ENCODE measurements around the gene NSUN7. TPM values are rescaled to one million over a fixed set of nuclear protein-coding genes. Genes with fewer than 3 reads are reported as not detected.

Gene NSUN7, protein sequence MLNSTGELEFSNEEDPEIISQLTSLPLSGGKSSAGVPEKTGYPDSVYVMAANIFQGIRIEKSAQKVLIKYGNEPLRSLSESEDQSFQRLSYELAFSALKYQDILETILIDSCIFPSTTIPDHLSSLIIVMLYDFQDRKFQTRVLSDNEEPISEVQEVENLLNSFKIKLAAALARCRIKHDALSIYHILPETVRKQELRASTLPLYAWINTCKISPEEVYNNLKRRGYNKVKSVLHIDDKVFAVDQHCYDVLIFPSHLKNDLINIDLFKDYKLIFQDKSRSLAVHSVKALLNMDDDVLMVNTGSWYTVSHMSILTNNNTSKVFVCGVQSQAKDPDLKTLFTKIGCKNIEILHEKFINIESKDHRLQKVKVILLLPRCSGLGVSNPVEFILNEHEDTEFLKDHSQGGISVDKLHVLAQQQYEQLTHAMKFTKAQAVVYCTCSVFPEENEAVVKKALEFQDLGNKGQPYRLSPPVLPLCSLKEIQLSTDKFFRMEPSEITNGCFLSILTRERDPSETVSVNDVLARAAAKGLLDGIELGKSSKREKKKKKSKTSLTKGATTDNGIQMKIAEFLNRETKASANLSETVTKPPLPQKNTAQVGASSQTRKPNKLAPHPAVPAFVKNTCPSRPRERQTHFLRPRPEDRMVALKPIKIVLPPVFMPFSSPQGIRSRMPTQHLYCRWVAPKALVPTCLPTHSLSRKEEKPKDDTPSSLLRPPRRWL
- 10 to 100 TPM in 1 of 7 donors, 1 to 10 TPM in 6; 3.2 to 12.5 (median 4.1) TPM for total RNA-seq
- 1 to 10 TPM; 2.0 to 2.4 TPM for polyA plus RNA-seq
- long read RNA-seq, donor 1, partial matches to known transcripts: 4 of 12 reads
- long read RNA-seq, donor 1, other reads (novel, unspliced or antisense): 6 of 12 reads
- long read RNA-seq, donor 2, partial matches to known transcripts: 0 of 4 reads
- long read RNA-seq, donor 2, other reads (novel, unspliced or antisense): 0 of 4 reads
- long read RNA-seq, donor 3, partial matches to known transcripts: 0 of 4 reads
- long read RNA-seq, donor 3, other reads (novel, unspliced or antisense): 2 of 4 reads

DNA sequence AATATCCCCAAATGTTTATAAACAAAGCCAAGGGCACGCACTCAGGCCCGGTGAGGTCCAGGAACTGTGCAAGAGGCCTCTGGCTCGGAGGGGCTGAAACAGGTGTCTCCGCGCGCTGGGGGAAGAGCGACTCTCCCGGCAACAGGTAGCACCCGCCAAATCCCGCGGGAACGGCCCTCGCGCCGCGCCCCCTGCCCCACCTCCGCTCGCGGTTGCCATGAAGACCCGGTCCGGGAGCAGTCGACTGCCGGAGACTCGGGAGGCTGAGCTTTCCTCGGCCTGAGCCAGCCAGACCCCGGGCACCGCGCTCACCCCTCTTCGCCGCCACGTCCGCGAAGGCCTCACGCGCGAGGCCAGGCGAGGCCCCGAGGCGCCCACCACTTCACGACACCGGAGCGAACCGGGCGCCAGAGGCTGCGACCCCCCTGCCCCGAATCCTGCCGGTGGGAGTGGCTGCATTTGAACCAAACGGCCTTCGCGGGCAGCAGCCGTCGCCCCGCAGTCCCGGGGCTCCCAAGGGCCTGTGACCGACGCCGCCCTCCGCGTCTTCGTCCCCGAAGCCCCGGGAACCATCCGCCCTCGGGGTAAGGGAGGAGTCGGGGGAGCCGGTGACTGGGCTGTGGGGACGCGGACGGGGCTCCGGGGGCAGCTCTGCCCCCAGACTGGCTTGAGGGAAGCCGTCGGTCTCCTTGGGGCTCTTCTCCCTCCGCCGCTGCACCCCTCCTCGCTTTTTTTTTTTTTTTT lies at the start of gene NSUN7:
Gene NSUN7, plus strand, starts transcription at position 239 of the 744 bp plus-strand sequence. CDS start 739 bp downstream, outside the sequence.
- DNase-seq: peak; percentile 50 to 75 (median 64)
- no peaks in the 10 kb centered on the region for H3K27me3 ChIP-seq

DNA sequence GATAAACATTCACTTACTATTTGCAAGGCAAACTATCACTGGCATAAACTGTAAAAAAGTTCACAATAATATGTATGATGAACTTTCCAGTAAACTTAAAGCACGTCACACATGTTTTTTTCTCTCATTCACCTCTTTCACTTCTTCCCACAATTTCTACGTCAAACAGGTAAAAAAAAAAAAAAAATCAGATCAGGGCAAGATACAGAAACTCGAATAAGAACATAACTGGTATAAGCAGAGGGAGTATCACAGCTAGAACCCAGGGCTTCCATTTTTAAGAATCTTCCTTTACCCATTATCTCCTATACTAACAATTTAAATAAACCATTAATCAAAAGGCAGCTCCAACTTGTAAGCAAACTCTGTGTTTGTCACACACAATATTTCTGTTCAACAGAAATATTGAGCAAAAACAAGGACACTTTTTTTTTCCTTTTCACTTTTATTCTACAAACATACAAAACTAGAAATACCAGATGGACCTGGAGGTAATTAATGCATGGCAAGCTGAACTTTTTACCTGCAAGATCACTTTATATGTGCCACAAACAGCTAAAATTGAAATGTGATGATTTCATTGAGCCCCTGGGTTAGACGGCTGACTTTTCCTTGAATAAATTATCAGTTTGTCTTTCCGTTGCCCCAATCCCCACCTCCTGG lies 47.5 kb upstream of the NSUN7 start:
- no peak overlapping the region for H3K4me3 ChIP-seq
- H3K36me3 ChIP-seq: no peaks in the 10 kb centered on the region
- intact Hi-C loops (cut with DNase I): no loop called here
- TF ChIP-seq POLR2A (IDR thresholded peaks at IDR 0.05): no peak
- TF ChIP-seq, protein P1, sequence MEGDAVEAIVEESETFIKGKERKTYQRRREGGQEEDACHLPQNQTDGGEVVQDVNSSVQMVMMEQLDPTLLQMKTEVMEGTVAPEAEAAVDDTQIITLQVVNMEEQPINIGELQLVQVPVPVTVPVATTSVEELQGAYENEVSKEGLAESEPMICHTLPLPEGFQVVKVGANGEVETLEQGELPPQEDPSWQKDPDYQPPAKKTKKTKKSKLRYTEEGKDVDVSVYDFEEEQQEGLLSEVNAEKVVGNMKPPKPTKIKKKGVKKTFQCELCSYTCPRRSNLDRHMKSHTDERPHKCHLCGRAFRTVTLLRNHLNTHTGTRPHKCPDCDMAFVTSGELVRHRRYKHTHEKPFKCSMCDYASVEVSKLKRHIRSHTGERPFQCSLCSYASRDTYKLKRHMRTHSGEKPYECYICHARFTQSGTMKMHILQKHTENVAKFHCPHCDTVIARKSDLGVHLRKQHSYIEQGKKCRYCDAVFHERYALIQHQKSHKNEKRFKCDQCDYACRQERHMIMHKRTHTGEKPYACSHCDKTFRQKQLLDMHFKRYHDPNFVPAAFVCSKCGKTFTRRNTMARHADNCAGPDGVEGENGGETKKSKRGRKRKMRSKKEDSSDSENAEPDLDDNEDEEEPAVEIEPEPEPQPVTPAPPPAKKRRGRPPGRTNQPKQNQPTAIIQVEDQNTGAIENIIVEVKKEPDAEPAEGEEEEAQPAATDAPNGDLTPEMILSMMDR (IDR thresholded peaks at IDR 0.05): no peak
- TF ChIP-seq EP300 (IDR thresholded peaks at IDR 0.05): no peak
- no peaks in the 10 kb centered on the region for H3K27me3 ChIP-seq
- H3K4me1 ChIP-seq (ENCODE audit: insufficient read depth): no peaks in the 10 kb centered on the region
- no peaks in the 10 kb centered on the region for H3K9me3 ChIP-seq
- no peak for DNase-seq
- 68 to 79% (median 72%) methylated on average over 5 of the region's 5 CpGs for WGBS, 3 donors
- no peak overlapping the region for H3K27ac ChIP-seq

More for the DNA sequence above, at the start of gene NSUN7:
- H3K36me3 ChIP-seq: no peaks in the 10 kb centered on the region
- no peak within 1 kb of the TSS for H3K27ac ChIP-seq
- H3K4me3 ChIP-seq: peak within 1 kb of the TSS; percentile 47
- intact Hi-C loops (cut with DNase I): no loop called here
- H3K4me1 ChIP-seq (ENCODE audit: insufficient read depth): no peaks in the 10 kb centered on the region
- WGBS, 3 donors: 0 to 1% (median 0%) methylated on average over 57 to 75 of the region's 75 CpGs
- H3K9me3 ChIP-seq: no peaks in the 10 kb centered on the region
- no peak for TF ChIP-seq EP300 (IDR thresholded peaks at IDR 0.05)
- TF ChIP-seq, protein P1 (IDR thresholded peaks at IDR 0.05): no peak
- no peak for TF ChIP-seq POLR2A (IDR thresholded peaks at IDR 0.05)

DNA sequence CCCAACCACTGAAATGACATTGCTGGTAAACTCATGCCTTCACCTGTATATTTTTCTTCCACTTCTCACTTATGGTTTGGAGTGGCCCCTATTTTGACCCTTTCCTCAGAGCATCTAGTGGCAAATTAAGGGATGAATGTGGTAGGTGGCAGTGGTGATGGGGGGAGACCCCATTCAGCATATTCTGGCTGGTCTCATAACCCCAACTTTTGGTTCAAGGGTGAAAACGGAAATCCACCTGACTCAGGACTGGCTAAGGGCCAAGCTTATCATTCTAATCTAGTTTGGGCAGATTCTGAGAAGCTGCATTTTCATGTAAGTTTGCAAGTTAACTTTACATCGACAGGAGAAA lies 47.0 kb upstream of the NSUN7 start:
- H3K4me1 ChIP-seq (ENCODE audit: insufficient read depth): no peaks in the 10 kb centered on the region
- no peak for DNase-seq
- H3K27me3 ChIP-seq: no peaks in the 10 kb centered on the region
- intact Hi-C loops (cut with DNase I): no loop called here
- H3K4me3 ChIP-seq: no peak overlapping the region
- H3K36me3 ChIP-seq: no peaks in the 10 kb centered on the region
- TF ChIP-seq EP300 (IDR thresholded peaks at IDR 0.05) (no peak), POLR2A (IDR thresholded peaks at IDR 0.05) (no peak)
- TF ChIP-seq, protein P1 (IDR thresholded peaks at IDR 0.05): no peak
- H3K9me3 ChIP-seq: no peaks in the 10 kb centered on the region
- 38 to 59% (median 38%) methylated on average over 2 of the region's 2 CpGs for whole genome bisulfite sequencing, 3 donors
- H3K27ac ChIP-seq: no peak overlapping the region
